HG03159 (cell line): ENCODE results near the gene CD99.
A peak's percentile ranks its signal among the peaks of the same experiment; 100 is the strongest.
"Not testable (repeated sequence)": the region's sequence is repeated elsewhere in the genome, so short reads cannot be mapped to it uniquely, and the experiment has no call there.

Experiments
- ATAC-seq: cut with Tn5 transposase; IDR thresholded peaks from one replicate; pipeline ENCODE4 v1.9.1; 2021; ENCODE audit warnings: mild to moderate bottlenecking, moderate library complexity; ENCODE audit not compliant: unreplicated experiment

The CD99 gene

GRCh38 chrX:2675657-2676200 is 15.4 kb upstream of the CD99 start:
- not testable (repeated sequence) for ATAC-seq

GRCh38 chrX:2676794-2677675 is 14.1 kb upstream of the CD99 start:
- ATAC-seq, result no peak

- no peak for ATAC-seq
Observed at GRCh38 chrX:2677764-2678163, 13.3 kb upstream of the CD99 start.

- no peak for ATAC-seq
Observed at GRCh38 chrX:2678583-2678982, 12.5 kb upstream of the CD99 start.

GRCh38 chrX:2679534-2680485 is 11.3 kb upstream of the CD99 start:
- ATAC-seq, result no peak

- ATAC-seq, result no peak
Observed at GRCh38 chrX:2680486-2681348, 10.4 kb upstream of the CD99 start.

- no peak for ATAC-seq
Observed at GRCh38 chrX:2682565-2683177, 8.4 kb upstream of the CD99 start.

GRCh38 chrX:2684256-2684655 is 6.8 kb upstream of the CD99 start:
- ATAC-seq, result no peak

- ATAC-seq, result no peak
Observed at GRCh38 chrX:2685886-2686285, 5.2 kb upstream of the CD99 start.

- ATAC-seq, result no peak
Observed at GRCh38 chrX:2689773-2690666, 1.1 kb upstream of the CD99 start.

- peak; percentile 18 for ATAC-seq
Observed at GRCh38 chrX:2691543-2692220, 587 bp downstream of the CD99 start.

- ATAC-seq, result no peak
Observed at GRCh38 chrX:2692221-2693112, 1.4 kb downstream of the CD99 start.

- no peak for ATAC-seq
Observed at GRCh38 chrX:2693113-2694002, 2.3 kb downstream of the CD99 start.

- no peak for ATAC-seq
Observed at GRCh38 chrX:2694914-2695267, 3.8 kb downstream of the CD99 start.

GRCh38 chrX:2696698-2697215 is 5.7 kb downstream of the CD99 start:
- ATAC-seq, result peak; percentile 86

- no peak for ATAC-seq
Observed at GRCh38 chrX:2697306-2697705, 6.2 kb downstream of the CD99 start.
